KOPT-K1 (cell line): ENCODE results near the gene NELL1.

Experiments used
- H3K27ac ChIP-seq: fragments of 200-600 bp; sonication (generic); 2 replicates; pipeline ENCODE4 v1.5.1; 2016; ENCODE audit warnings: antibody characterized with exemption, mild to moderate bottlenecking, low read depth, low read length; ENCODE audit not compliant: poor library complexity, severe bottlenecking
- H3K36me3 ChIP-seq: fragments of 200-600 bp; sonication (generic); 2 replicates; pipeline ENCODE4 v1.5.1; 2017; ENCODE audit warnings: antibody characterized with exemption, mild to moderate bottlenecking, low read length, moderate library complexity; ENCODE audit not compliant: insufficient read depth
- H3K9me3 ChIP-seq: fragments of 200-600 bp; sonication (generic); 2 replicates; pipeline ENCODE4 v1.5.1; 2017; ENCODE audit warnings: antibody characterized with exemption, low read length, mild to moderate bottlenecking; ENCODE audit not compliant: insufficient read depth, poor library complexity, severe bottlenecking

The NELL1 gene

DNA sequence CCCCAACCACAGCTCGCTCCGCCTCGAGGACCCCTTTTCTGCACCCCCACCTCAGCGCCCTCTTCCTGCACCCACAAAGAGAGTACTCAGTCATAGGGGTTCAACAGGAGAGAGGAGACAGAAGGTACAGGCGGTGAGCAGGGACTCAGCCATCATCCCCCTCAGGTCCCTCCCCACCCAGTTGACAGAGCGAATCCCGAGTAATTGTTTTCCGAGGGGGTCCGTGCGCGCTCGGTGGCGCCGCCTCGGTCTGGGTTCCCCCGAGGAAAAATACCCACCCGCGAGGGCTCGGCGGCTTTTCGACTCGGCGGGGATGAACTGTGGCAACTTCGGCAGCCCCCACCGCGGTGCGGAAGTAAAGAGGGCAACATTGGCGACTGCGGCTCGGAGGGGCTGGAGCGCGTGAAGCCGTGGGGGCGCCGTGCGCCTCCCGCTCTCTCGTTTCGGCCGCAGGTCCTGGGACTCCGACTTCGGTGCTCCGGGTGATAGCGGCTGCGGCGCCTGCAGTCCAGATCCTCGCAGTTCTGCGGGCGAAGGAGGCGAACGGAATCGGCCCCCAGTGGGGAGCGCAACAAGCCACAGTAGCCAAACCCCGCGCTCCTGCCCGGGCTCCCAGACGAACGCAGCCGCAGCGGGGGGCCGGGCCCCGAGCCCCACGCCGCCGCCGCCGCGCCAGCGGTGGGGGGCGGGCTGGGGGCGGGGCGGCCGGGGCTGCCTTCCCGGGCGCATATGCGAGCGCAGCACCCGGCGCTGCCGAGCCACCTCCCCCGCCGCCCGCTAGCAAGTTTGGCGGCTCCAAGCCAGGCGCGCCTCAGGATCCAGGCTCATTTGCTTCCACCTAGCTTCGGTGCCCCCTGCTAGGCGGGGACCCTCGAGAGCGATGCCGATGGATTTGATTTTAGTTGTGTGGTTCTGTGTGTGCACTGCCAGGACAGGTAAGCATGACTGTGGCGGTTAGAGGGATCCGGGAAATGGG, at the start of gene NELL1:
NELL1 (plus strand) TSS at position 743 of the 976 bp plus-strand sequence.
- Histone ChIP-seq H3K36me3 (no peaks in the 10 kb centered on the region), H3K27ac (no peak within 1 kb of the TSS), H3K9me3 (peaks cover 5% of the 10 kb centered on the region)

- no peak overlapping the region for H3K27ac ChIP-seq
- no peaks in the 10 kb centered on the region for H3K36me3 ChIP-seq
- no peaks in the 10 kb centered on the region for H3K9me3 ChIP-seq
Measured at GRCh38 chr11:20620988-20621387, 48.4 kb upstream of the NELL1 start.

GRCh38 chr11:20621679-20622078, 47.7 kb upstream of the NELL1 start:
- Histone ChIP-seq H3K9me3 (no peaks in the 10 kb centered on the region), H3K36me3 (no peaks in the 10 kb centered on the region), H3K27ac (no peak overlapping the region)

- Histone ChIP-seq H3K9me3 (no peaks in the 10 kb centered on the region), H3K27ac (no peak overlapping the region), H3K36me3 (no peaks in the 10 kb centered on the region)
Measured at GRCh38 chr11:20623252-20623651, 46.1 kb upstream of the NELL1 start.

GRCh38 chr11:20626279-20626678, 43.1 kb upstream of the NELL1 start:
- Histone ChIP-seq H3K9me3 (no peaks in the 10 kb centered on the region), H3K27ac (no peak overlapping the region)

DNA sequence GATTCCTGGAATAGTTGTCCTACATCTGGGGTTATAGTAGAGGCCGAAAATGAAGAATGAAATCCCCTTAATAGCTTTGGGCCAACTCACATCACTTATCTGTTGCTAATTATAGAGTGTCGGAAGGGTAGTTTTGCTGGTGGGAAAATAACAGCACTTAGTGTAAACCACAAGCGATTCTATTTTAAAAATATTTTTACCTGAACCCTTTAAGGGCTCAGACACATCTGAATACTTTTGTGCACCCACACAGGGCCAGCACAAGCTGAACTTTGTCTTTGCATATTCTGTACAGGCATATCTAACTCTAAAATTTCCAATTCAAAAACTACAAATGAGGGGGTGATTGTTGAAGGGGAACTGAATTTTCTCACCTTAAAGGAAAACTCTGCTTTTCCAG, 42.4 kb upstream of the NELL1 start:
- H3K36me3 ChIP-seq = no peaks in the 10 kb centered on the region
- H3K9me3 ChIP-seq = no peaks in the 10 kb centered on the region

More at GRCh38 chr11:20626279-20626678, 43.1 kb upstream of the NELL1 start:
- no peaks in the 10 kb centered on the region for H3K36me3 ChIP-seq

DNA sequence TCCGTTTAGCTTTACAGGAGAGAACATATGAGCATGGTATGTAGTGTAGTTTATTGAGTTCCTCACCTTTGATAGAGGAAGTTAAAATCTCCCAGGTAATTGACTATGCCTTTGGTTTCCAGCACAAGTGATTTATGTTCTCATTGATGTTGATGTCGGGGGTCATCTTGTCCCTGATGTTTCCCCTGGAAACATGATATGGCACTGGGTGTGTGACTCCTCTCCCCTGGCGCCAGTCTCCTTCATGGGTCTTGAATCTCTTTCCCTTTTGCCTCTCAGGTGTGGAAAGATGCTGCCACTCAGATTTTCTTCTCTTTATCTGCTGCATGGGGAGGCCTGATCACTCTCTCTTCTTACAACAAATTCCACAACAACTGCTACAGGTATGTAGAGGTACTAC, 41.7 kb upstream of the NELL1 start:
- no peaks in the 10 kb centered on the region for H3K36me3 ChIP-seq
- no peak overlapping the region for H3K27ac ChIP-seq
- no peaks in the 10 kb centered on the region for H3K9me3 ChIP-seq

More for the DNA sequence above, 42.4 kb upstream of the NELL1 start:
- no peak overlapping the region for H3K27ac ChIP-seq

GRCh38 chr11:20631519-20632168, 37.7 kb upstream of the NELL1 start:
- Histone ChIP-seq H3K36me3 (no peaks in the 10 kb centered on the region), H3K27ac (no peak overlapping the region), H3K9me3 (no peaks in the 10 kb centered on the region)

DNA sequence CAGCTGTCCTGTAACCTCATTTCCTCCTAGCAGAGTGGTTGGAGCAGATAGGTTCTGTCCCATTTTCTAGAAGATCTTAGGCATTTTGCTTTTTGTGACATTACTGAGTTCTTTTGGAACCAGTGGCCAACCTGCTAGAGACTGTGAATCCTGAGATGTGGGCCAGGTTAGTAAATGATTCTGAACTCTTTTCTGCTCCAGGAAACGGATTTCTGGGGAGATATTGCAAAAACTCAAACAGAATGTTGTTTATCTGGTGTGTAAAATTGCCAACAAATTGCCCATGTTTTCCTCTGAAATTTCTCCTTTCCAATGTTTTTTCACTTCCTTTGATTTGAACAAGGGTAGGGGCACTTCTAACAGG, 37.2 kb upstream of the NELL1 start:
- H3K9me3 ChIP-seq = no peaks in the 10 kb centered on the region

DNA sequence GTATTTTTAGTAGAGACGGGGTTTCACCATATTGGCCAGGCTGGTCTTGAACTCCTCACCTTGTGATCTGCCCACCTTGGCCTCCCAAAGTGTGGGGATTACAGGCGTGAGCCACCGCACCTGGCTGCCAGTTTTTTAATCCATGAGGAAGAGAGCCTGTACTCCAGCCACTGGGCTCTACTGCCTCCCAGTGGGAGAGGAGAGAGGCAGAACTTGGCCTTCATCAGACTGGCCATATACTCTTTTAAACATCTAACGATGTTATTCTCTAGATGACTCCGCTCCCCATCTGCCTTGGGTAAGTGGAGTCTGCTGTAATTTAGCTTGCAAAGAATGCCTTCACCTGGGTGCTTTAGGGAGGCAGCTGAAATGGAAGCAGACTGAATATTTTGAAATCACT, 35.3 kb upstream of the NELL1 start:
- Histone ChIP-seq H3K9me3 (no peaks in the 10 kb centered on the region), H3K36me3 (no peaks in the 10 kb centered on the region)

More for the DNA sequence above, 37.2 kb upstream of the NELL1 start:
- Histone ChIP-seq H3K27ac (no peak overlapping the region), H3K36me3 (no peaks in the 10 kb centered on the region)

DNA sequence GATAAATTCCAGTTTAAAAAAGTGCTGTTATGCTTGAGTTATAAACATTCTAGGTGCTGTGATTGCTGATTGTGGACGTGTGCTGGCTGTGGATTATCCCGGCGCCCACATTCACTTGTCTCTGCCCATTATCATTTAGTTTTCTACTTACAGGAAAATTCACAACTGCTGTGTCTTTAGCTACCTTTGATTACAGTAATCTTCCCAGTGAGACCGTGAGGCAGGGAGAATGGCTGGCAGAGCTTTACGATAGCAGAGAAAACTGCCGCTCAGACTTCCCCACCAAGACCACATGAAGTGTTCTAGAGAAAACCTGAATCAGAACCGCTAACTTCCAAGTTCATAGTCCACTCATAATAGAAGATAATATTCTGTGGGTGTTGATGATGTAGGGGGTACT, 34.6 kb upstream of the NELL1 start:
- H3K9me3 ChIP-seq = no peaks in the 10 kb centered on the region
- H3K27ac ChIP-seq = no peak overlapping the region
- H3K36me3 ChIP-seq = no peaks in the 10 kb centered on the region

More for the DNA sequence above, 35.3 kb upstream of the NELL1 start:
- H3K27ac ChIP-seq = no peak overlapping the region

- Histone ChIP-seq H3K9me3 (no peaks in the 10 kb centered on the region), H3K27ac (no peak overlapping the region)
Measured at GRCh38 chr11:20638074-20638473, 31.3 kb upstream of the NELL1 start.

GRCh38 chr11:20639688-20640087, 29.7 kb upstream of the NELL1 start:
- no peaks in the 10 kb centered on the region for H3K36me3 ChIP-seq
- no peaks in the 10 kb centered on the region for H3K9me3 ChIP-seq
- H3K27ac ChIP-seq = no peak overlapping the region

More at GRCh38 chr11:20638074-20638473, 31.3 kb upstream of the NELL1 start:
- no peaks in the 10 kb centered on the region for H3K36me3 ChIP-seq

DNA sequence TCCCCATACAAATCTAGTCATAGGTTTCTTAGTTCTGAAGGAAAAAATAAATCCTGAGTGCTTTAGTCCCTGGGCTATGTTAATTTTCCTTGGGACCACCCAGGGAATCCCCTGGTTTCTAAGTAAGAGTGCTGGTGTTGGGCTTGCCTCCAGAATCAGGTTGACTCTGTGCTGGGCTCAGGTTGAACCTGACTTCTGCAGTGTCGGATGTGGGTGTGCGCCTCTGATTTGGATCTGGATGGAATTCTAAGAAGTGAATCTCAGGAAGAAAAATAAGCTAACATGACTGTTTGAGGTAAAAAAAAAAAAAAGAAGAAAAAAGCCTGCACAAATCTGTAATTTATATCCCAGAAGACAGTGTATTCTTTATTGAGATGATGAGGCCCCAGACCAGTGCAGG, 29.0 kb upstream of the NELL1 start:
- Histone ChIP-seq H3K36me3 (no peaks in the 10 kb centered on the region), H3K27ac (no peak overlapping the region), H3K9me3 (no peaks in the 10 kb centered on the region)

DNA sequence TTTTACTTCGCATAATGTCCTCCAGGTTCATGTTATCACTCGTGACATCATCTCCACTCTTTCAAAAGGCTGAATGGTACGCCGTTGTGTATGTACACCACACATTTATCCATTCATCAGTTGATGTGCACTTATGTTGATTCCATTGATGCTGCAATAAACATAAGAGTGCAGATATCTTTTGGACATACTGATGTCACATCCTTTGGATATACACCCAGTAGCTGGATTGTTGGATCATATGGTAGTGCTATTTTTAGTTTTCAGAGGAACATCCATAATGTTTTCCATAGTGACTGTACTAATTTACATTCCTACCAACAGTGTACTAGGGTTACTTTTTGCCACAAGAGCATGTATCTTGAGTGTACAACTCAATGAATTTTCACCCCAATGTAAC, 25.0 kb upstream of the NELL1 start:
- Histone ChIP-seq H3K9me3 (no peaks in the 10 kb centered on the region), H3K36me3 (no peaks in the 10 kb centered on the region), H3K27ac (no peak overlapping the region)
